ENCODE measurements around the gene PEX5.

Gene PEX5

GRCh38 chr12:7158781-7159609 is 30.5 kb upstream of the PEX5 start:
- Histone ChIP-seq H4K20me1 (no peaks in the 10 kb centered on the region), H3K4me1 (0 out of 2 replicates have a peak, but pooled peaks cover 5% of the 10 kb centered on the region), H3K9me3 (peaks cover 14% of the 10 kb centered on the region), H3K4me2 (no peak overlapping the region), H3K27me3 (no peaks in the 10 kb centered on the region), H3K36me3 (peaks cover 46% of the 10 kb centered on the region), H3K27ac (no peak overlapping the region), H3K4me3 (no peak overlapping the region), H3K9ac (no peak overlapping the region)
- TF ChIP-seq Cebpa-rat (IDR thresholded peaks at IDR 0.05) = no peak

- H3K27ac ChIP-seq = no peak overlapping the region
- TF ChIP-seq Cebpa-rat (IDR thresholded peaks at IDR 0.05) = no peak
These were observed 29.3 kb upstream of the PEX5 start for GRCh38 chr12:7160183-7160582.

GRCh38 chr12:7161327-7161726 is 28.2 kb upstream of the PEX5 start:
- H3K27me3 ChIP-seq = no peaks in the 10 kb centered on the region
- peaks cover 38% of the 10 kb centered on the region for H3K9me3 ChIP-seq
- H3K4me1 ChIP-seq = 0 out of 2 replicates have a peak, but pooled peaks cover 5% of the 10 kb centered on the region
- no peak overlapping the region for H3K4me2 ChIP-seq
- H3K9ac ChIP-seq = no peak overlapping the region
- no peaks in the 10 kb centered on the region for H4K20me1 ChIP-seq
- H3K36me3 ChIP-seq = peaks cover 22% of the 10 kb centered on the region; the same call in 1 of the 2 replicates
- H3K4me3 ChIP-seq = no peak overlapping the region
- no peak overlapping the region for H3K27ac ChIP-seq
- no peak for TF ChIP-seq Cebpa-rat (IDR thresholded peaks at IDR 0.05)

More at GRCh38 chr12:7160183-7160582, 29.3 kb upstream of the PEX5 start:
- no peak overlapping the region for H3K9ac ChIP-seq
- H3K4me2 ChIP-seq = no peak overlapping the region
- H3K9me3 ChIP-seq = peaks cover 26% of the 10 kb centered on the region
- H3K27me3 ChIP-seq = no peaks in the 10 kb centered on the region
- H3K4me3 ChIP-seq = no peak overlapping the region
- H3K36me3 ChIP-seq = peaks cover 34% of the 10 kb centered on the region
- 0 out of 2 replicates have a peak, but pooled peaks cover 5% of the 10 kb centered on the region for H3K4me1 ChIP-seq
- H4K20me1 ChIP-seq = no peaks in the 10 kb centered on the region

- Histone ChIP-seq H3K9ac (no peak overlapping the region), H3K4me3 (no peak overlapping the region), H3K27me3 (no peaks in the 10 kb centered on the region), H4K20me1 (no peaks in the 10 kb centered on the region), H3K4me2 (no peak overlapping the region), H3K36me3 (peaks cover 18% of the 10 kb centered on the region; the same call in 1 of the 2 replicates), H3K4me1 (0 out of 2 replicates have a peak, but pooled peaks cover 5% of the 10 kb centered on the region), H3K9me3 (peaks cover 42% of the 10 kb centered on the region), H3K27ac (no peak overlapping the region)
- TF ChIP-seq Cebpa-rat (IDR thresholded peaks at IDR 0.05) = no peak
These were observed 27.7 kb upstream of the PEX5 start for GRCh38 chr12:7161811-7162210.

- Histone ChIP-seq H3K4me2 (no peak overlapping the region), H3K27me3 (no peaks in the 10 kb centered on the region), H4K20me1 (no peaks in the 10 kb centered on the region), H3K4me3 (no peak overlapping the region), H3K27ac (no peak overlapping the region), H3K9ac (no peak overlapping the region), H3K36me3 (peaks cover 9% of the 10 kb centered on the region; the same call in 1 of the 2 replicates), H3K9me3 (peaks cover 51% of the 10 kb centered on the region), H3K4me1 (0 out of 2 replicates have a peak, but pooled peaks cover 5% of the 10 kb centered on the region)
- TF ChIP-seq Cebpa-rat (IDR thresholded peaks at IDR 0.05) = no peak
These were observed 26.8 kb upstream of the PEX5 start for GRCh38 chr12:7162691-7163114.

GRCh38 chr12:7169951-7170350 is 19.5 kb upstream of the PEX5 start:
- Histone ChIP-seq H3K4me2 (no peak overlapping the region), H4K20me1 (no peaks in the 10 kb centered on the region), H3K27ac (no peak overlapping the region), H3K27me3 (no peaks in the 10 kb centered on the region), H3K9me3 (peaks cover 90% of the 10 kb centered on the region), H3K9ac (no peak overlapping the region), H3K4me1 (no peaks in the 10 kb centered on the region), H3K36me3 (peaks cover 5% of the 10 kb centered on the region; the same call in 1 of the 2 replicates), H3K4me3 (no peak overlapping the region)
- no peak for TF ChIP-seq Cebpa-rat (IDR thresholded peaks at IDR 0.05)

GRCh38 chr12:7171854-7172253 is 17.6 kb upstream of the PEX5 start:
- H3K4me3 ChIP-seq = no peak overlapping the region
- TF ChIP-seq Cebpa-rat (IDR thresholded peaks at IDR 0.05) = no peak
- no peaks in the 10 kb centered on the region for H4K20me1 ChIP-seq
- no peak overlapping the region for H3K27ac ChIP-seq
- peaks cover 84% of the 10 kb centered on the region for H3K9me3 ChIP-seq
- no peaks in the 10 kb centered on the region for H3K27me3 ChIP-seq
- no peak overlapping the region for H3K4me2 ChIP-seq
- no peaks in the 10 kb centered on the region for H3K4me1 ChIP-seq
- peaks cover 5% of the 10 kb centered on the region; the same call in 1 of the 2 replicates for H3K36me3 ChIP-seq
- no peak overlapping the region for H3K9ac ChIP-seq

- Histone ChIP-seq H3K27ac (no peak overlapping the region), H3K4me2 (no peak overlapping the region), H3K4me1 (no peaks in the 10 kb centered on the region), H4K20me1 (no peaks in the 10 kb centered on the region), H3K36me3 (0 out of 2 replicates have a peak, but pooled peaks cover under 1% of the 10 kb centered on the region), H3K27me3 (no peaks in the 10 kb centered on the region), H3K9ac (no peak overlapping the region), H3K4me3 (no peak overlapping the region), H3K9me3 (peaks cover 68% of the 10 kb centered on the region)
- TF ChIP-seq Cebpa-rat (IDR thresholded peaks at IDR 0.05) = no peak
These were observed 14.0 kb upstream of the PEX5 start for GRCh38 chr12:7175493-7175892.

GRCh38 chr12:7176595-7176994 is 12.9 kb upstream of the PEX5 start:
- H3K4me3 ChIP-seq = no peak overlapping the region
- no peak overlapping the region for H3K27ac ChIP-seq
- peaks cover 60% of the 10 kb centered on the region for H3K9me3 ChIP-seq
- no peak overlapping the region for H3K4me2 ChIP-seq
- TF ChIP-seq Cebpa-rat (IDR thresholded peaks at IDR 0.05) = no peak
- H3K27me3 ChIP-seq = no peaks in the 10 kb centered on the region
- H3K9ac ChIP-seq = no peak overlapping the region
- H3K4me1 ChIP-seq = no peaks in the 10 kb centered on the region
- no peaks in the 10 kb centered on the region for H4K20me1 ChIP-seq
- no peaks in the 10 kb centered on the region for H3K36me3 ChIP-seq

GRCh38 chr12:7178481-7178880 is 11.0 kb upstream of the PEX5 start:
- no peak overlapping the region for H3K4me2 ChIP-seq

More at GRCh38 chr12:7178481-7178880, 11.0 kb upstream of the PEX5 start:
- Histone ChIP-seq H3K27me3 (no peaks in the 10 kb centered on the region), H3K4me3 (no peak overlapping the region), H3K9me3 (peaks cover 44% of the 10 kb centered on the region), H3K9ac (no peak overlapping the region), H3K4me1 (no peaks in the 10 kb centered on the region), H3K36me3 (no peaks in the 10 kb centered on the region), H4K20me1 (no peaks in the 10 kb centered on the region), H3K27ac (no peak overlapping the region)
- TF ChIP-seq Cebpa-rat (IDR thresholded peaks at IDR 0.05) = no peak

Data from BLaER1 (cell line).